Measurements from ENCODE around the gene EIF3K.
A peak's percentile ranks its signal among the peaks of the same experiment; 100 is the strongest.

The EIF3K gene

GRCh38 chr19:38679839-38680238 lies 60.9 kb downstream of the EIF3K start:
- H3K27ac ChIP-seq, result peak overlapping the region; percentile 100
- DNase-seq (ENCODE audit: low read depth, low spot score), result no peak

GRCh38 chr19:38682195-38682867 lies 63.3 kb downstream of the EIF3K start:
- DNase-seq (ENCODE audit: low read depth, low spot score), result no peak

GRCh38 chr19:38682872-38683392 lies 63.9 kb downstream of the EIF3K start:
- no peak for DNase-seq (ENCODE audit: low read depth, low spot score)
- peak overlapping the region; percentile 100 for H3K27ac ChIP-seq

More at GRCh38 chr19:38682195-38682867, 63.3 kb downstream of the EIF3K start:
- H3K27ac ChIP-seq, result peak overlapping the region; percentile 100

GRCh38 chr19:38683393-38684077 lies 64.5 kb downstream of the EIF3K start:
- DNase-seq (ENCODE audit: low read depth, low spot score), result peak; percentile 98

GRCh38 chr19:38684078-38684861 lies 65.3 kb downstream of the EIF3K start:
- H3K27ac ChIP-seq, result peak overlapping the region; percentile 100
- peak; percentile 93 for DNase-seq (ENCODE audit: low read depth, low spot score)

More at GRCh38 chr19:38683393-38684077, 64.5 kb downstream of the EIF3K start:
- peak overlapping the region; percentile 100 for H3K27ac ChIP-seq

GRCh38 chr19:38684862-38685665 lies 66.1 kb downstream of the EIF3K start:
- no peak for DNase-seq (ENCODE audit: low read depth, low spot score)
- H3K27ac ChIP-seq, result peak overlapping the region; percentile 100

- no peak for DNase-seq (ENCODE audit: low read depth, low spot score)
- peak overlapping the region; percentile 100 for H3K27ac ChIP-seq
Measured at GRCh38 chr19:38685666-38686529, 66.9 kb downstream of the EIF3K start.

GRCh38 chr19:38686530-38686888 lies 67.5 kb downstream of the EIF3K start:
- no peak for DNase-seq (ENCODE audit: low read depth, low spot score)
- H3K27ac ChIP-seq, result peak overlapping the region; percentile 100

Measured in epithelial cell of prostate (primary cell).